IPS DF 4.7 (cell line): ENCODE measurements around the gene DMRTA2.

ENCODE experiments used
- DNase-seq: peaks from one replicate; pipeline ENCODE4 v3.0.0-alpha.2; 2013; ENCODE audit warnings: low spot score; ENCODE audit errors: extremely low read depth

Gene DMRTA2

GRCh38 chr1:50422946-50423669 is at the start of gene DMRTA2:
Gene DMRTA2 (minus strand): TSS chr1:50423443. CDS start chr1:50421536, 1,907 bp downstream.
- DNase-seq, result no peak

GRCh38 chr1:50471967-50472366 is 48.7 kb upstream of the DMRTA2 start:
- DNase-seq, result no peak

- no peak for DNase-seq
These were observed 39.7 kb upstream of the DMRTA2 start for GRCh38 chr1:50462964-50463363.

- DNase-seq, result no peak
These were observed 35.3 kb upstream of the DMRTA2 start for GRCh38 chr1:50458507-50458906.

GRCh38 chr1:50454911-50455310 is 31.7 kb upstream of the DMRTA2 start:
- no peak for DNase-seq

GRCh38 chr1:50453266-50453665 is 30.0 kb upstream of the DMRTA2 start:
- DNase-seq, result no peak

- DNase-seq, result no peak
These were observed 29.5 kb upstream of the DMRTA2 start for GRCh38 chr1:50452700-50453099.

GRCh38 chr1:50450861-50451653 is 27.8 kb upstream of the DMRTA2 start:
- no peak for DNase-seq

- no peak for DNase-seq
These were observed 24.7 kb upstream of the DMRTA2 start for GRCh38 chr1:50447961-50448360.

- DNase-seq, result no peak
These were observed 17.9 kb upstream of the DMRTA2 start for GRCh38 chr1:50441183-50441582.

- DNase-seq, result no peak
These were observed 15.7 kb upstream of the DMRTA2 start for GRCh38 chr1:50438945-50439344.

GRCh38 chr1:50436489-50436888 is 13.2 kb upstream of the DMRTA2 start:
- no peak for DNase-seq

- no peak for DNase-seq
These were observed 6.8 kb upstream of the DMRTA2 start for GRCh38 chr1:50430010-50430405.

- DNase-seq, result no peak
These were observed 4.9 kb upstream of the DMRTA2 start for GRCh38 chr1:50427818-50428779.

- DNase-seq, result no peak
These were observed 4.0 kb upstream of the DMRTA2 start for GRCh38 chr1:50427086-50427817.

GRCh38 chr1:50426702-50427085 is 3.5 kb upstream of the DMRTA2 start:
- no peak for DNase-seq

- no peak for DNase-seq
These were observed 3.0 kb upstream of the DMRTA2 start for GRCh38 chr1:50426108-50426700.

- no peak for DNase-seq
These were observed 2.3 kb upstream of the DMRTA2 start for GRCh38 chr1:50425376-50426107.

GRCh38 chr1:50424884-50425375 is 1.7 kb upstream of the DMRTA2 start:
- no peak for DNase-seq
